Measurements from ENCODE around the gene LRRC10B.
"Not testable (repeated sequence)": the region's sequence is repeated elsewhere in the genome, so short reads cannot be mapped to it uniquely, and the experiment has no call there.

LRRC10B gene

DNA sequence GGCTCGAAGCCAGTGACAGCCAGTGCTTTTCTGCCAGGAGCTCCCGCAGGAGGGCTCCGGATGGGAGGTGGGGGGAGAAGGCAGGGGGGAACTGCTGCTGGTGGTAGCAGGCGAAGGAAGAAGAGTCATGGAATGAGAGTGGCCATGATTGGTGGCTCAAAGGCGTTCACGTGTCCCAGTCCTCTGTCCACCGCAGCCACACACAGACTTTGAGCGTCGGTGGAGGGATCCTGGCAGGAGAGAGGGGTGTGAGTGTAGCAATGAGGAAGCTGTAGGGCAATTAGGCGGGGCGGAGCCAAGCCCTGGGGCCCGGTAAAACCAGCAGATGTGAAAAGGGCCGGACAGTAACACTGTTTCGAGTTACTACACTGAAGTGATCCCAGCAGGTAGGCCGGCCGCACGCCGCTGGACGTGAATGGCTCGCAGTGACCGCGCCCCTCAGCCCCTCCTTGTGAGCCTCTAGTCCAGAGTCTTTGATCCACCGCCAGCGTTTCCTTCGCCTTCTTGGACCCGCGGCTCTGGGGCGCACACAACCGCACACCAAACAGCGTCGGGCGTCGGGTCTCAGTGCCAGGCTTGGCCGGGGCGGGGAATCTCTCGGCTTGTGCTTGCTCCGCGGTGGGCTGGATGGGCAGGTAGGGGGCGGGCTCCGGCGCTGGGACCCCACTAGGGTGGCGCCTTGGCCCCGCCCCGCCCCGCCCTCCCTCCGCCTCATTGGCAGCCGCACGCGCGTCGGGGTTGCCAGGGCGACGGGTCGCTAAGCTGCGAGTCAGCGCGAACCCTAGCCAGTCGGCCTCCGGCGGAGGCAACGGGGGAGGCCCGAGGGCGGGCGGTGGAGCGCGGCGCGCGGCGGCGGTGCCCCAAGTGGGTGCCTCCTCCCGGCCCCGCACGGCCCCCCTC, at the start of gene LRRC10B:
Gene LRRC10B (plus strand): TSS at position 788 of the 900 bp plus-strand sequence. CDS start 250 bp downstream, outside the sequence.
- DNase-seq: peak; percentile 91

DNA sequence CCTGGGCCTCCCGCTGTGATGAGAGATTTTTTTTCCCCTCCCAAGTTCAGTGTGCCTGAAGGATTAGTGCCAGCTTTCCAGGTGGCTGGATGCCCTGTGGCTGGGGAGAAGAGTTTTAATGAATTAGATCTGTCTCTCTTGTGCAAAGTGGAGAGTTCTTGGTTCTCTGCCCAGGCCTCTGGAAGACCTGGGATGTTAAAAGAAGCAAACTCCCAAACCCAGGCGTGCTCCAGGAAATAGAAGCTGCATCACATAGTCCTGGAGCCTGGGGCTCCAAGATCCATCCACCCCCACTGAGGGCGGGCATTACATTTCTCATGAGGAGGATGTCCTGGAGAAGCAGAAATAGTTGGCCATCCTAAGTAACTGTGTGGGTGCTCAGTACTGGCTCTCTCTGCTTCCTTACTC, 48.1 kb upstream of the LRRC10B start:
- DNase-seq: no peak

DNA sequence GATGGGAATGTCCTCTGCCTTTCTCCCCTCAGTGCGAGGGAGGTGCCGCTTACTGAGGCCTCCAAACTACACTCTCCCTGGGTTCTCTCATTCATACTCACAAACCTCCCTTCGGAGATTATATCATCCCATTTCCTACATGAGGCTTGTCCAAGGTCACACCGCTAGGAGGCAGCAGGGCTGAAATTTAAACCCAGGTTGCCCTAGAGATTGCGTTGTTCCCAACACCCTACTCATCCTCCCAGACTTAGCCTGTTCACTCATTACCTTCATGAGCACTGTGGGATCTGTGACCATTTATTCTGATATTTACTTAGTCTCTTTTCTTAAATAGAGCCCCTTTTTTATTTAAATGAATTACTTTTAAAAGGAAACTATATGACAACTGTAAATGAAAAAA, 47.6 kb upstream of the LRRC10B start:
- no peak for DNase-seq

DNA sequence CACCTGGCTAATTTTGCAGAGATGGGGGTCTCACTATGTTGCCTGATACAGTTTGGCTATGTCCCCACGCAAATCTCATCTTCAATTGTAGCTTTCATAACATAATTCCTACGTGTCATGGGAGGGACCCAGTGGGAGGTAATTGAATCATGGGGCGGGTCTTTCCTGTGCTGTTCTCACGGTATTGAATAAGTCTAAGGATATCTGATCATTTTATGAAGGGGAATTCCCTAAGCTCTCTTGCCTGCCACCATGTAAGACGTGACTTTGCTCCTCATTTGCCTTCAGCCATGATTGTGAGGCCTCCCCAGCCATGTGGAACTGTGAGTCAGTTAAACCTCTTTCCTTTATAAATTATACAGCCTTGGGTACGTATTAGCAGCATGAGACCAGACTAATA, 40.9 kb upstream of the LRRC10B start:
- not testable (repeated sequence) for DNase-seq

DNA sequence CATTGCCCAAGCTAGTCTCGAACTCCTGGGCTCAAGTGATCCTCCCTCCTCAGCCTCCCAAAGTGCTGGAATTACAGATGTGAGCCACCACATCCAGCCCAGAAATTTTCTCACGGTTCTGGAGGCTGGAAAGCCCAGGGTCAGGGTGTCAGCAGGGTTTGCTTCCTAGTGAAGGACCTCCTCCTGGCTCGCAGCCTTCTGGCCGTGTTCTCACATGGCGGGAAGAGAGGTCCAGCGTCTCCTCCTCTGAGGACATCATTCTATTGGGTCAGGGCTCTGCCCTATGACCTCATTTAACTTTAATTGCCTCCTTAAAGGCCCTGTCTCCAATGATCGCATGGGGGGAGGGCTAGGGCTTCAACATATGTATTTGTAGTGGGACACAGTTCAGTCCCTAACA, 40.5 kb upstream of the LRRC10B start:
- no peak for DNase-seq

DNA sequence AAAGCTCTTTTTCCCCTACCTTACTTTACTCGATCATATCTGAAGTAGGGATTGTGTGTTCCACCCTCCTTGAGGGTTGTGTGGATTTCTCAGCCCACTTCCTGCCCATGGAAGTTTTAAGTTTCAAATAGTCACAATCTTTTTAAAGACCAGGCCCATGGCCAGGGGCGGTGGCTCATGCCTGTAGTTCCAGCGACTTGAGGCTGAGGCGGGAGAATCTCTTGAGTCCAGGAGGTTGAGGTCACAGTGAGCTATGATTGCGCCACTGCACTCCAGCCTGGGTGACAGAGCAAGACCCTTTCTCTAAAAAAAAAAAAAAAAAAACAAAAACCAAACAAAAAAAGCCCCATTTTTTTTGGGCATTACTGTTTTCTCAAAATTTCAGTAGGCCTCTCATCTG, 36.3 kb upstream of the LRRC10B start:
- DNase-seq: no peak

DNA sequence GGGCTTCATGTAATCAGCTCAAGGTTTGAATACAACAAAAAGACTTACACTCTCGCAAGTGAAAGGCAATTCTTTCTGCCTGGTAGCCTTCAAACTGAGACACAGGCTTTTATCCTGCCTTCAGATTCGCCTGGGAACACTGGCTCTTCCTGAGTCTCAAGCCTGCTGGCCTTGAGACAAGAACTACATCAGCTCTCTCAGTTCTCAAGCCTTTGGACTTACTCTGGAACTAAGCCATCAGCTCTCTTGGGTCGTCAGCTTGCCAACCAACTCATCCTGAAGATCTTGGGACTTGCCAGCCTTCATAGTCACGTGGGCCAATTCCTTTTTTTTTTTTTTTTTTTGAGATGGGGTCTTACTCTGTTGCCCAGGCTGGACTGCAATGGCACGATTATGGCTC, 35.7 kb upstream of the LRRC10B start:
- no peak for DNase-seq

DNA sequence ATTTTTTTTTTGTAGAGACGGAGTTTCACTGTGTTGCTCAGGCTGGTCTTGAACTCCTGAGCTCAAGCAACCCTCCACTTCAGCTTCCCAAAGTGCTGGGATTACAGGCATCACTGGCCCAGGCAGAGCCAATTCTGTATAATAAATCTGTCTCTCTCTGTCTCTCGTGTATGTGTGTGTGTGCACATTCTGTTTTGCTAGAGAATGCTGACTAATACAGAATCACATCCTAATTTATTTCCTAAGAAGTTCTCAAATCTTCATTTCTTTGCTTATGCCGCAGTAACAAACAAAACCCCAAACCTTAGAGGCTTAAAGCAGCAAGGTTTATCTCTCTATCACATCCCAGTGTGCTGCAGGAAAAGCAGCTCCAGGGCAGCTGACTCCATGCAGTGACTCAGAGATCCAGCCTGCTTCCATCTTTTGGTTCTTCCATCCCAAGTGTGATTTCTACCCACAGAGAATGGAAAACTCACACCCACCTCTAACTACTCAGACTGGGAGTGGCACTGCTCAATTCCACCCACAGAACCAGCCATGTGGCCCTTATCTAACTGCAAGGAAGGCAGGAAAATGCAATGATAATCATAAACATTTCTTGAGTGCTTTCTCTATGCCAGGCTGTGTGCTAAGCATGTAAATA, 35.1 kb upstream of the LRRC10B start:
- no peak for DNase-seq

DNA sequence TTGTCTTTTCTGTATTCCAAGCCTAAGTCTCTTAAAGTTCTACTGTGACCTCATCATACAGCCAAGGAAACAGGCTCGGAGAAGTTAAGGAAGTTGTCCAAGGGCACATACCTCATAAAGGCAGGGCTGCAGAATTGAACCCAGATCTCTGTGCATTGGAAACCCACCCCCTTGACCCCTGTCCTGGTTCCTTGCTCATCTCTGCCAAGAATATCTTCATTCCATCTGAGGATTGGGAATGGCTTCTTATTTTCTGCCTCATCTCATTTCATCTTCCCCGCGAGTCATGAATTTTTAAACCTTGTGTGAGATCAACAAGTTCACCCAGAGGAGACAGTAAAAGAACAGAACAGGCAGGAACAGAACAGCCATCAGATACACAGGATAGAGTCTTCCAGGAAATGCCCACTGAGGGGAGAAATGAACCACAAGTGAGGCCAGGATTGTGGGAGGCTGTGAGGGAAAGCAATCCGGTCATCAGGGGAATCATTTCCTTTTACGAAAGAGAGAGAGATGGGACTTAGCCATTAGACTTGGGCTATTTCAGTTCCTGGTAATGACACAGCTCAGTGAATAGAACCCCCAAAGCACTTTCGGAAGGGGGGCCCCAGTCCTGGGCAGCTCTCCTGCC, 34.4 kb upstream of the LRRC10B start:
- DNase-seq: no peak

DNA sequence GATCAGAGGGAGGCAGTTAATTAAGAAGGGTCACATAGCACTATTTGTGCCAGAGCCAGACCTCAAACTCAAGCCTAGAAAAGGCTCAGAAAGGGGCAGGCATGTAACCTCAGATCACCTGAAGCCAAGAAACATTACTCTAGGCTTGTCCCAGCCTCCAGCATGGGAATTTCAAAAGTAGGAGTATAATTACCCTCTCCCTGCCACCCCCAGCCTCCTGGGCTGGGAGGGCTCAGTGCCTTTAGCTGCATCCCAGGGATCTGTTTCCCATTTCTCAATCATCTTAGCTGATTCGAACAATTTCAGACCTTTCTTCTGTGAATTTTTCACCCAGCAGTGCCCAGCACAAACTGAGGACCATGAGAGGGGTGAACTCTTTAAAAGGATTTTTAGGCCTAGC, 33.1 kb upstream of the LRRC10B start:
- no peak for DNase-seq

DNA sequence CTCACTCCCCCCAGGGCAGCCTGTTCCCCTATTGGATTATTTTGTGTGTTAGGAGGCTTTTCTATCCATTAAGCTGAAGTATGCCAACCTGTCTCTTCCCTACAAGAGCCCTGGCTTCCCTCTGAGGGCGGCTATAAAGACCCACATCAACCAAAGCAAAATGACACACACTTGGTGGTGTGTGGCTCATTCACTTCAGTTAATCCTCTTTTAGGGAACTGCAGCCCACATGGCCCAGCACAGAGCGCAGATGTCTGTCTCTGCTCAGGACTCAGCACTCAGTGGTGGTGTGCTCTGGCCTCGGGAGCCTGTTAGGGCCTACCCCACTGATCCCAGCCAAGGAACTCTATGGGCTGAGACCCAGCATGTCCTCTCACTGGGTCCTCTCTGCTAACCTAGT, 32.2 kb upstream of the LRRC10B start:
- no peak for DNase-seq

DNA sequence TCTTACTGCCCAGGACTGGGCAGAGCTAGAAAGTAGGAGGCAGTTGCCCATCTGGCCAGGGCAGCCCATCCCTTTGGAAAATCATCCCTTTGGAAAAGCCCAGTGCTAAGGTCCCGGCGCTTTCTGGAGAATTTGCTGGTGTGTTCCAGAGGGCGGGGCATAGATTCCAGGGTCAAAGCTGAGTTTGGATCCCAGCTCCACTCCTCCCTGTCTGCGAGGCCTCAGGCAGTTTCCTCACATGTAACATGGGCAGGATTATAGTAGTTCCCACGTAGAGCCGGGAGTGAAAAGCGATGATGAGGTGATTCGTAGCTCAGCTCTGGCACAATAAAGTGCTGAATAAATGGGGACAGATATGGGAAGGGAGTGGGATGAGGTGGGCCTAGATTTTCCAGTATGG, 31.4 kb upstream of the LRRC10B start:
- no peak for DNase-seq

DNA sequence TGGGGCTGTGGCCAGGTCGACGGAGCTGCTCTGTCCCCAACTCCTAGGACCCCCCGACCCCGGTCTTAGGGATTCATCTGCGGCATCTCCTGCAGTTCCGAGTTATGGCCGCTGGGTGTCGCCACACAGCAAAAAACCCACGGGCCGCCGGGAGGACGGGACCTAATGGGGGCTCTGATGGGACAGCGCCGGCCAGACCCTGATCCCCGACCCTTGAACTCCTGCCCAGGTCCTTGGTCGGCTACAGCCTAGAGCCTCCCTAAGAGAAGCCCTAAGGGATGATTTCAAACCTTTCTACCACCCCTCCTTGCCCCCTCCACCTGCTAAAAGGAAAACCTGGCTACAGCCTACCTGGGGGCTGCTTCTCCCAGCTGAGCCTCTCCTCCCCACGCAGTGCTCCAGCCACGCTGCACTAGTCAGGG, 30.8 kb upstream of the LRRC10B start:
- DNase-seq: peak; percentile 79

DNA sequence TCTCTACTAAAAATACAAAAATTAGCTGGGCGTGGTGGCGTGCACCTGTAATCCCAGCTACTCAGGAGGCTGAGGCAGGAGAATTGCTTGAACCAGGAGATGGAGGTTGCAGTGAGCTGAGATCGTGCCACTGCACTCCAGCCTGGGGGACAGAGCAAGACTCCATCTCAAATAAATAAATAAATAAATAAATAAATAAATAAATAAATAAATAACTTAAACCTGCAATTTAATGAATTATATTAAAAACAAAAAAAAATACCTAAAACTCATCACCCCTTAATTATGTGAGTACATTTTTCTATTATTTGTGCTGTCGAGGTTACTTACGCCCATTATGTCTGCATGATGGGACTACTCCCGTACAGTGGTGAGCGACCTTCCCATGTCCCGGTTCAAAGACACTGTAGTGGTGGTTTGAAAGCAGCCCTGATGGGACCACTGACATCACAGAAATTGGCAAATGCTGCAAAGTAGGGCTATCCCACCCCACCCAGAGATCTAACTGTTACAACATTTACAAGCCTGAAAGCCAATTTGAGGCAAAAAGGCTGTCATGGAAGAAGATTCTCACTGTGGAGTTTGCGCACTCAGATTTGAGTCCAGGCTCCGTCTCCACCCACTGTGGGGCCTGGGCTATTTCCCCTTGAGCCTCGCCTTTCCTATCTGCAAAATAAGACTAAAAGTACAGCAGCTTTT, 29.0 kb upstream of the LRRC10B start:
- not testable (repeated sequence) for DNase-seq

DNA sequence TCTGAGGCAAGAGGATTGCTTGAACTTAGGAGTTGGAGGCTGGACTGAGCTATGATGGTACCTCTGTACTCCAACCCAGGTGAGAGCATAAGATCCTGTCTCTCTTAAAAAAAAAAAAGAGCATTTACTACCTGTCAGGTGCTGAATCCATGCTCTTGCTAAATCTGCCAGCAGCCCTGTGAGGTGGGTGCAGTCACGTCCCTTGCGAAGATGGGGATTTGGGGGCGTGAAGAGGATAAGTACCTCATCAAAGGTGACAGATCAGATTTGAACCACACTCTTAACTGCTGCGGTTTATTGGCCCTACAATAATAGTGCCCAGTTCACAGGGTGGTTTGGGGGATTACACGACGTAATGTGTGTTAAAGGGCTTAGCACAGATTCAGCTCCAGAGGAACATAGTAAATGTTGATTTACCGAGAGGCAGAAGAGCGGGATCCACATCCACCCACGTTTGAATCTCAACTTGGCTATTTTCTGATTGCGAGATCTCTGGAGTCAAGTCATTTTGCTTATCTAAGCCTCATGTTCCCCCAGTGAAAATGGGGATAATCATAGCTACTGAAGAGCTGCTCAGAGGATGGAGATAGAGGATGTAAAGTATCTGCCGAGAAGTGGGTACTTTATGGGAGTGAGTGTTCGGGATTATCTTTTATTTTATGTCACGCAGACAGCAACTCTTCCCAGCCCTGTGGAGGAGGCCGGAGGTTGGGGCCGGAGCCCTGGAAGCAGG, 28.1 kb upstream of the LRRC10B start:
- DNase-seq: no peak

DNA sequence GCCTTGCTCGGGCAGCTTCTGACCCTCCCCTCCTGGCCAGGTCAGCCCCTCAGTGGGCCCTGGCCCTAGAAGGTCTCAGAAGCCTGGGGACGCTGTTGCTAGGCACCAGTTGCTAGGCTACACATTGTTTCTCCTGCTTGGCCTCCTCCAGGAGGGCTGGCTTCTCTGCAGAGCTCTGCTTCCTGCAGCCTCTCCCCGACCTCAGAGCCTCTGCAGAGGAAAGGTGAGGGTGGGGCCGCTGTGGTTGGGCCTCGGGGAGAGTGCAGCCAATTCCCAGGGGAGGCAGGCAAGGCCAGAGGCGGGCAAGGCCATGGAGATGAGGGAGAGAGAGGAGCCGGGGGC, 27.6 kb upstream of the LRRC10B start:
- DNase-seq: peak; percentile 94

DNA sequence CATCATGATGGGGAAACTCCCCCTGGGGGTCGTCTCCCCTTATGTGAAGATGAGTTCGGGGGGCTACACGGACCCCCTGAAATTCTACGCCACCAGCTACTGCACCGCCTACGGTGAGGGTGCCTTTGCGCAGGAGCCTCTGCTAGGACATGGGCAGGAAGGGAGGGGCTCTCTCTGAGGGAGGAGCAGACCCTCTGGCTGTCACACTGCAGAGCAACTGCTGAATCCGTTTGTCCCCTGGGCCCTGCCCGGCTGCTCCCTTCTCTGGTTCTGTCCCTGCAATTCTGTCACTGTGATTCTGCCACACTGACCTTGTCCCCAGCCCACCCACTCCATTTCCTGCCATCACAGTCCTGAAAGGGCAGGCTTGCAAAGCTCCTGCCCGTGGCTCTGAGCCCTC, 26.7 kb upstream of the LRRC10B start:
- peak; percentile 48 for DNase-seq

DNA sequence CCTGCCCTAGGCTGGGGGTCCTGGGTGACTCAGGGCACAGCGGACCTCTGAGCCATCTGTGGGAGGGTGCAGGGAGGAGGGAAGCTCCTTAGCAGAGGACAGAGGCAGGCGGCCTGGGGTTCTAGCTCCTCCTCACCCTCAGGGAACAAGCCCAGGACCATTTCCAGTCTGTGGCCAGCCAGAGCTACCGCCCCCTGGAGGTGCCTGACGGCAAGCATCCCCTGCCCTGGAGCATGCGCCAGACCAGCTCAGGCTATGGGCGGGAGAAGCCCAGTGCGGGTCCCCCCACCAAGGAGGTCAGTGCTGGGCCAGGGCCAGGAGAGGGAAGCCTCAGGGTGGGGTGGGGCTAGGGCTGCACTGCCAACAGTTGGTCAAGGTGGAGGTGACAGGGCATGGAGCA, 26.0 kb upstream of the LRRC10B start:
- DNase-seq: peak; percentile 72

DNA sequence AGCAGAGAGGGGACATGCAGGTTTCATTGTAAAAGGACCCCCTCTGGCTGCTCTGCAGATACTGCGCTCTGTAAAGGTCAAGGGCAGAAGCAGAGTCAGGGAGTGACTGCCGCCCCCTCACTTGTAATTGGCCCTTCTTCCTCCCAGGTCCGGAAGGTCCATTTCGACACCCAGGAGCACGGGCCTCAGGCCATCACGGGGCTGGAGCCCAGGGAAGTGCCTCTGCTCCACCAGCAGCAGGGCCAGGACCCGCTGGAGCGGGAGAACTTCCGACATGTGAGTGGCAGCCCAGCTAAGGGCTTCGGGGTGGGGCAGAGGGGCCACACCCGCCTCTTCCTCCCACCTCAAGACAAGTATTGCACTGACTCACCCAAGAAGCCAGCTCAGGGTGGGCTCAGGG, 24.0 kb upstream of the LRRC10B start:
- no peak for DNase-seq

DNA sequence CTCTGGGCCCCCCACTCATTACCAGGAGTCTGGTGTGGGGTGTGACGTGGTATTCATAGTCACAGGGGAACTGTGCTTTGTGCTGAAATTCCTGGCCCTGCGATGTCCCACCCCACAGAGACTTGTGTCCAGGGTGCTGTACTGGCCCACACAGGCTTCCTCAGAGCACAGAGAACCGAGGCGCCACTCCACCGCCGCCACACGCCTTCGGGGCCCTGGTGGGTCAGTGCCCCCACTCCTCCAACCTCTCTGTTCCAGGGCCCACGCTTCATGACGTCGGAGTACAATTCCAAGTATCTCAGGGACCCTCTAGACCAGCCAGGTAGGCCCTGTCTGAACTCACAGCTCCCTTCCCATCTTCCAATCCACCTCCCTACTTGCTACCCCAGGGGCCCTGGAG, 23.5 kb upstream of the LRRC10B start:
- DNase-seq: no peak

DNA sequence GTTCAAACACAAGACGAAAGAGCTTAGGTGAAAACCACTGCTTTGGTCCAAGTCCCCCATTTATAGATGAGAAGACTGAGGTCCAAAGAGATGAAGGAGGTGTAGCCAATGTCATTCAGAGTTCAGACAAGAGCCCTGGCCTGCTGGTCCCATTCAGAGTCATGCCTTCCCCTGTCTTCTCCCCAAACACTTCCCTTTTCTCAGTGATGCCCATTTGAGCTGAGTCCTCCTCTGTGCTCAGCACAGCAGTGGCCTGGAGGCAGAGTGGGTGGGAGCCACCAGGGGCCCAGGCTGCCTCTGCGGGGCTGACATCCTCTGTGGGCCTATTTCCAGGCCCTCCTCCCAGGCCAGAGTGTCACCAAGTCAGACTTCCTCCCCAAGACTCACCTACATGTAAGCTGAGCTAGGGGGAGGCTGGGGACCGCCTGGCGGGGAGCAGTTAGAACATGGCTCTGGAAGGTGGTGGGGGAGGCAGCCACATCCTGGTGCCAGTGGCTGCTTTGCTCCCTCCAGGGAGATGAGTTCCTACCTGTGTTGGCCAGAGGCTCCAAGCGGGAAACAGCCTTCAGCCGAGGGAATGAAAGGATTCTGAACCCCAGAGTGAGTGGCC, 22.4 kb upstream of the LRRC10B start:
- DNase-seq: no peak

DNA sequence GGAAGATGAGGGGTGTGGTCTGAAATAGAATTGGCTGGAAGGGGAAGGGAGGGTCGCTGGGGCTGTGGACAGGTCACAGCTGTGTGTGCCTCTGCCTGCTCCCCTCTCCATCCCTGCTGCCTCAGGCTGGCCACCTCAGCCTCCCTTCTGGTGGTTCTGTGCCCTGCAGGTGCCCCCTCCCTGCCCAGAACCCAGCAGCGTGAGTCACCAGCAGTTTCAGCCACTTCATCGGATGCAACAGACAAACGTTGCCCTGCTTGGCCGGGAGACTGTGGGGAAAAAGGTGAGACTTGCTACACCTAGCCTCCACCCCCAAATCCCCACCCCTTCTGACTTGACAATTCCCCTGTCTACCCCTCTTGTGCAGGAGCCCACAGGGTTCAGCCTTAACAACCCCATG, 21.8 kb upstream of the LRRC10B start:
- DNase-seq: no peak
